8988T (cell line): Measurements from ENCODE around the gene DDX43.
"Not testable (repeated sequence)": the region's sequence is repeated elsewhere in the genome, so short reads cannot be mapped to it uniquely, and the experiment has no call there.

Source experiments
- DNase-seq: peaks from one replicate; pipeline ENCODE4 v3.0.0; 2011

The DDX43 gene

DNA sequence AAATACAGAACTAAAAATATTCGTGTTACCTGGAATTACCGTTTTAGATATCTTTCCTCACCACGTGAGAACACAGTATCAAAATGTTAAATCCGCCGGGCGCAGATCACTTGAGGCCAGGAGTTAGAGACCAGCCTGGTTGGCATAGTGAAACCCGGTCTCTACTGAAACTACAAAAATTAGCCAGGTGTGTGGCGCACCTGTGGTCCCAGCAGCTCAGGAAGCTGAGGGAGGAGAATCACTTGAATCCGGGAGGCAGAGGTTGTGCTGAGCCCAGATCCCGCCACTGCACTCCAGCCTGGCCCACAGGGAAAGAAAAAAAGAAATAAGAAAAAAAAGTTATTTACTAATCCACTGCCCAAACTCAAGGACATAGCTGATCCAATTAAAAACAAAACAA, 4.8 kb upstream of the DDX43 start:
- no peak for DNase-seq

DNA sequence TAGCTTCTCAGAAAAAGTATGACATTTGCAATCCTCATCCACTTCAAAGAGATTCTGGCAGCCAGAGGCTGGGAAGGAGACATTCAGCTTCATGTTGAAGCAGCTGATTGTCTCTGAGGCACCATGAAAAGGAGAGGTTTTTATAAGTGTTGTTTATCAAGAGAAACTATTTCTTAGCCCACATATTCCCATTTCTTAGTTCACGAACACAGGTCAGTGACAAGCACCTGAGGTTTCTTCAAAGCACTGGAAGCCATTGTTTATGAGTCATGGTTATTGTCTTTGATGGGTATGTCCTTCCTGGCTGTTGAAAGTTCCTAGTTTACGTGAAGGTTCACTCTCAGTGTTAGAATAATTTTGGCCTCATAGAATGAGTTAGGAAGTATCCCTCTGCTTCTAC, 3.0 kb upstream of the DDX43 start:
- no peak for DNase-seq

DNA sequence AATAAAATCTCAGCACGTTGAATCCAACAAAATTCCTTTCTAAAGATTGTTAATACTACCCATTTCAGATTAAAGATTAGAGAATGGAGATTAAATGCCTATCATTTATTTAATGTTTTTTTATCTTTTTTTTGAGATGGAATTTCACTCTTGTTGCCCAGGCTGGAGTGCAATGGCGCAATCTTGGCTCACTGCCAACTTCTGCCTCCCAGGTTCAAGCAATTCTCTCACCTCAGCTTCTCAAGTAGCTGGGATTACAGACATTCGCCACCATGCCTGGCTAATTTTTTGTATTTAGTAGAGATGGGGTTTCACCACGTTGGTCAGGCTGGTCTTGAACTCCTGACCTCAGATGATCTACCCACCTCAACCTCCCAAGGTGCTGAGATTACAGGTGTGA, 2.4 kb upstream of the DDX43 start:
- not testable (repeated sequence) for DNase-seq

DNA sequence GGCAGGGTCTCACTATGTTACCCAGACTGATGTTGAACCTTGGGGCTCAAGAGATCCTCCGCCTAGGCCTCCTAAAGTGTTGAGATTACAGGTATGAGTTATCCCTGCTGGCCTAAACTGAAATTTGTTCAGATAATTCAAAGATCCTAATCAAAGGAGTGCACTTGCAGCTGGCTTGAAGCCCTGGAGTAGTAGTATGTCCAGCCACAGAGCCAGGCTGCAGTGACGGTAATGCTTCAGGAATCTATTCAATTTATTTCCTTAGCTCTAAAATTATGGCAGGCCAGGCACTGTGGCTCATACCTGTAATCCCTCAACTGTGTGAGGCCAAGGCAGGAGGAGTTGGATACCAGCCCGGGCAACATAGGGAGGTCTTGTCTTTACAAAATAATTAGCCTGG, 1.4 kb upstream of the DDX43 start:
- DNase-seq, result no peak

DNA sequence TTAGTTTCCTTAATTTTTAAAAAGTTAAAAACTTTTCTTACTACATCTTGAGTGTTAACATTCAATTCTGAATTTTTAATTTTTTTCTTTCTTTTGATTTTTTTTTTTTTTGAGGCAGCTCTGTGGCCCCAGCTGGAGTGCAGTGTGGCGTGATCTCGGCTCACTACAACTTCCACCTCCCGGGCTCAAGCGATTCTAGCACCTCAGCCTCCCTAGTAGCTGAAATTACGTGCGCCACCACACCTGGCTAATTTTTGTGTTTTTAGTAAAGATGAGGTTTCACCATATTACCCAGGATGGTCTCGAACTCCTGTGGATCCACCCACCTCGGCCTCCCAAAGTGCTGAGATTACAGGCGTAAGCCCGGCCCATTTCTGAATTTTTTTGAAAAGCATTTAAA, 1.2 kb downstream of the DDX43 start:
- no peak for DNase-seq

DNA sequence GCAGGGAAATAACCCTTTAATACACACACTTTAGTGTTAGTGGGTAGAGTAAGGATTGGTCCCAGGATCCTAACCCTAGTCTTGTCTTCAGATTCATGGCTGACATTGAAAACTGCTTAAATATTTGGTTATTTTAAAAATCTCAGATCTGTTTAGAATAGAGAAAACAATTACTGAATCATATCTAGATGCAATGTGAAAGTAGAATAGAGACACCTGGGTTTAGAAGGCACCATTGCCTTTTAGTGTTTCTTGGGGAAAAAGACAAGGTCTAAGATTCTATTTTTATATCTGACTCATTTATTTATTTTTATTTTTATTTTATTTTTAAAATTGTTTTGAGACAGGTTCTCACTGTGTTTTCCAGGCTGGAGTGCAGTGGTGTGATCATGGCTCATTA, 6.0 kb downstream of the DDX43 start:
- no peak for DNase-seq

DNA sequence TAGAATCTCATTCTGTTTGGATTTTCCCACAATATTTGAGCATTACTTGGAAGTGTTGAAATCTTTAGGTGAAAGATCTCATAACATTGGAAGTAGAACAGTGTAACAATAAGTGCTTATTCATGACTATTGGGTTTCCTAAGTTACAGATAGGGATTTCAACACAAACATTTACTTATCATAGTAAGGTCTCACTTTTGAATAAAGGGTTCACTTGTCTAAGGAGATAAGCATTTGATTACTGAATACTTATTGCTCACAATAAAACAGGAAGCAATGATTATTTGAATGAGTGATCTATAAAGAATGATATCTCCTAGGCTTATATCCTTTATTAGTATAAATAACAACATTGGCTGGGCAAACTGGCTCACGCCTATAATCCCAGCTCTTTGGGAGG, 14.8 kb downstream of the DDX43 start:
- DNase-seq, result no peak

DNA sequence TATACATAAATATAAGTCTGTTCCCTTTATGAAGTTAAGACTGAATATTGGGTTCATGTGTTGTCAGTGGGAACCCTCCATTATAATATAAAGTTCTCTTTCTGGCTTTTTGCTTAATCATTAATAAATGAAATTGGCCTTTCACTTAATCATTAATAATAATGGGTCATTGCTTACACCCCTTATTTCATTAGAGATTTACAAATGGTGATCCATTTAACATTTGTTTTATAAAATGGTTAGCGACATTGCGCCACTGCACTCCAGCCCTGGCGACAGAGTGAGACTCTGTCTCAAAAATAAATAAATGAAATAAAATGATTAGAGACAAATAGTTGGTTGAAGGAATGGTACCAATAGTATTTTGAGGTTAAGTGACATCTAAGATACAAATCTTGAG, 18.5 kb downstream of the DDX43 start:
- DNase-seq, result no peak

DNA sequence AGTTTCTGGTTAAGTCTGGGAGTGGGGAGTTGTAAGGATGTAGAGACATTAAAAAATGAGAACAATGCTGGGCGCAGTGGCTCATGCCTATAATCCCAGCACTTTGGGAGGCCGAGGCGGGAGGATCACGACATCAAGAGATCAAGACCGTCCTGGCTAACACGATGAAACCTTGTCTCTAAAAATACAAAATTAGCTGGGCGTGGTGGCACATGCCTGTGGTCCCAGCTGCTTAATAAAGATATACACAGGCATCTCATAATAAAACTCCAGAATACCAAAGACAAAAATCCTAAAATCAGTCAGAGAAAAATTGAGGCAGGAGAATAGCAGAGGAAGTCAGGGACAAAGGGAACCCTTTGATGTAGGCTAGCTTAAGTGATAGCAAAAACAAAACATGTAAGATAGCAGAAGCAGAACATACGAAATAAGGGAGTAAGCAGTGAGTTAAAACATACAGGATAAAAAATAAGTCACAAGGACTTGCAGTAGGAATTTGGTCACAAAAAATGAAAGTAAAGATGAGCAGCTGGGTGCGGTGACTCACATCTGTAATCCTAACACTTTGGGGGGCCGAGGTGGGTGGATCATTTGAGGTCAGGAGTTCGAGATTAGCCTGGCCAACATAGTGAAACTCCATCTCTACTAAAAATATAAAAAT, 23.6 kb downstream of the DDX43 start:
- DNase-seq, result no peak

DNA sequence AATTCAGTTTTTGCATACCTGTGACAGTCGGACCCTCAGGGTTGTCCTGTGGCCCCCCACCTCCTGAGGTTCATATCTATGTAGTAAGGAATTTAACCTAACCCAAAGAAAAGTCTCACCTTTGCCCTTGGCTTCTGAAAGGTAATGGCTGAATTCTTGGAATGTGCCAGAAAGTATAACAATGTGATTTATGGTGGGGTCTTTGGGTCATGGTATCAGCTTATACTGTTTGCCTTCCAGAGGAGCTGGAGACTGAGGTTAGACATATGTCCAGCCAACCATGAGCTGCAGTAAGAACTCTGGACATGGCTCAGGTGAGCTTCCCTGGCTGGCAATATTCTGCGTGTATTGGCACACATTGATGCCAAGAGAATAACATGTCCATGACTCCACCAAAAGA, 26.9 kb downstream of the DDX43 start:
- no peak for DNase-seq

DNA sequence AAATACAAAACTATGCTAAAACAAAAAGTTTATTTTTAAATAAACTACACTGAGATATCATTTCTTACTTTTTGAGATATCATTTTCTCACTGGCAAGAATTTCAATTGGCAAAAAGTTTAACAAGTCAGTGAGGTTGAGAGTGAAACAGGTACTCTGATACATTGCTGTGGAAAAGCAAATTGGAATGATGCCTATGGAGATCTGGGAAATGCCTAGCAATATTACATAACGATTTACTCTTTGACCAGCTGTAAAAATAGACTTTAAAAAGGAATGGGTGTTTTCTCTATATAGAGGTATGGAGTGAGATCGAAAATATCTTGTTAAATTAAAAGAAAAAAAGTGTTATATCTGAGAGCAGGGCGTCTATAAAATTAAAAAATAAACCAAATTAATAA, 40.6 kb downstream of the DDX43 start:
- no peak for DNase-seq

DNA sequence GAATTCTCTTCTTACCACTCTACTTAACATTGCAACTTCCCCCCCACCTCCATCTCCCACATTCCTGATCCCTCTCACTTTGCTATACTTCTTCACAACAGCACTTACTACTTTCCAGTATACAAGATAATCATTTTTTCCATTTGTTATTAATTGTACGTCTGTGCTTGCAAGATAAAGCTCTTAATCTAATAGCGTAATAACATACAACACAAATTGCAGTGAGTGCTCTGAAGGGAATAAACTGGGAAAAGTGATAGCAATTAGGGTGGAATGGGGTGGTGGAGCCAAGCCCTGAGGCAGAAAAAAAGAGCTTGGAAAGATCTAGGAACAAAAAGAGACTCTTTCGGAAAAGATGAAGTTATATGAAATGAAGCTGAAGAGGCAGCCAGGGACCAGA, 48.9 kb downstream of the DDX43 start:
- no peak for DNase-seq

DNA sequence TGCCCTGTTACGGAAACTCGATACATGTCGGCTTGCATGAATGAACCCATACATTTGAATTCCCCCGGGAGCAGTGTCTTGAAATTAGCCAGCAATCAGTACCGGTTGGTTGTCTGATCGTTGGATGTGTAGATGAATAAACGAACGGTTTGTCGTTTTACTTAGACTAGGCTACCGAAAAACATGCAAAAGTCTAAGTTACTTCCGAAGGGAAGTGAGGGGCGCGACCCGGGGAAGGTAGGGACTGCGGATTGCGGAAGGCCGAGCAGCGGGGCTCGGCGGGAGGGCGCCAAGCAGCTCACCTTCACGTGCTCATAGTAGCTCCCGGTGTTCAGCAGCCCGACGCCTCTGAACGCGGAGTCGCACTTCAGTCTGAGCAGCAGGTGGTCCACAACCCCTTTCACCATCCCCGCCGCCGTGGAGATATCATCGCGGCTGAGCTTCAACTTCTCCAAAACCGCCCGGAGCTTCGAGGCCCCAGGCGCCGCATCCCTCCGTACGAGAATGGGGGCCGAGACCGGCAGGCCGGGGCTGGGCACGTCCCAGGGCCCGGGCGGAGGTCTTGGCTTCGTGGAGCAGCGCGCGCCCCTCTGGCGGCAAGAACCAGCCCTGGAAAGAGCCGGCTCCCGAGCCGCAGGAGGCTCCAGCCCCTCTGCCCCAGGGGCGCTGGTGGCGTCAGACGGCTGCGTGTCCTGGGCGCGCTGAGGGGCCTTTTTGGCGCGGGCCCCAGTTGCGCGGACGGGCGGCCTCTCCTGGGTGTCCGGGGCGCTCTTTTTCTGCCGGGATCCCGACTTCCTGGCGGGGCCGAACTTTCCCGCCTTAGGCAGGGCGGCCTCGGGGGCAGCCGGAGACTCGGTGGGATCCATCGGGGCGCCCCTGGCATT, 56.8 kb downstream of the DDX43 start:
- DNase-seq, result peak; percentile 28

DNA sequence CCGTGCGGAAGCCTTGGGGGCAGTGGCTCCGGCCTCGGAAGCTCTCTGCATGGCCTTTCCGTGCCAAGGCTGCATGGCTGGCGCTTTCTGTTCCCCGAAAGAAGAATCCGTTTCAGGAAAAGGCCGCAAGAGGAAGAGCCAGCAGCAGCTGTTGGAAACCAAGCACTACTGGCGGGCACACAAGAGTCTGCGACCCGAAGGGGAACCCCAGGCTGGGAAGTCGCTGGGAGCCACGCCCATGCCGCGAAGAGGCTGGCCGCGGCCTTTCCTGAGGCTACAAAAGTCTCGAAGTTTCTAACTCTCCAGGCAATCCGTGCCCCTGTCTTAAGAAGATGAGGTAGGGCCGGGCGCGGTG, 57.5 kb downstream of the DDX43 start, which contains the start of gene CGAS:
Gene CGAS, minus strand, starts transcription at position 191 of the 355 bp plus-strand sequence. Its CDS starts 116 bp downstream, at position 75.
- peak; percentile 49 for DNase-seq

DNA sequence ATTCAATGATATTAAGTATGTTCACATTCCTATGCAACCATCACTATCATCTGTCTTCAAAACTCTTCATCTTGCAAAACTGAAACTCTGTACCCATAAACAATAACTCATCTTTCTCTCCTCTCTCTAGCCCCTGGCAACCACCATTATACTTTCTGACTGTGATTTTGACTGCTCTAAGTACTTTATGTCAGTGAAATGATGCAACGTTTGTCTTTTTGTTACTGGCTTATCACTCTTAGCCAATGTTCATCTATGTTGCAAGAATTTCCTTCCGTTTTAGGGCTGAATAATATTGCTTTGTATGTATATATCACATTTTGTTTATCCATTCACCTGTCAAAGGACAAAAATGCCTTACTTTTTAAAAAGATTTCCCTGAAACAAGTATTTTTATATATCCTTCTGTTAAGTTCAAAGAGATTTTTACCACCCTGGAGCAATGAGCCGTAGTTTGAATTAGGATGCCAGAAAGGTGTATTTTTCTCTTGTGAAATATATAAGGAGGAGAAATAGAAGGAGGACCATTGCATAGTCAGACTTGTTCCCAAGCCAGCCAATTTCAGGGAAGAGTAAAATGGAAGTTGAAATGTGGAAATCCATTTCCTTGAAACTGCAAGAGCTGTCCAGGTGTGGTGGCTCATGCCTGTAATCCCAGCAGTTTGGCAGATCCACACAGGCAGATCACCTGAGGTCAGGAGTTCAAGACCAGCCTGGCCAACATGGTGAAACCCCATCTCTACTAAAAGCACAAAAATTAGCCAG, 61.4 kb downstream of the DDX43 start:
- no peak for DNase-seq

DNA sequence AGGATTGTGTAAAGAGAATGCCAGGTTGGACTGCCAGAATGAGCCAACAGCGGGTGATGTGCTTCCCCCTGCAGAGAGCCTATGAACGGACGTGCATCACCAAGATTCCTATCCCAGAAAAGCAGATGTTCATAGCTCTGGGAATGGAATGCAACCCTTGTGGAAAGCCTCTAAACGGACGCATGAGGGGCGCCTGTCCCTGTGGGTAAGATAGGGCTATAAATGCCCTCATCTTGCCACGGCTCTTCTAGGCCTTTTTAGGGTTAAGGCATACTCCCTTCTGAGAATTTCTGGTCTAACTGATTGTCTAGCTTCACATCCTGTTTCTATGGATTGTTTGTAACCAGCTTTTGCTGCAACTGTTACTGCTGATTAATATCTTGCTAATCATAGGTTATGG, 64.8 kb downstream of the DDX43 start:
- DNase-seq, result not testable (repeated sequence)

DNA sequence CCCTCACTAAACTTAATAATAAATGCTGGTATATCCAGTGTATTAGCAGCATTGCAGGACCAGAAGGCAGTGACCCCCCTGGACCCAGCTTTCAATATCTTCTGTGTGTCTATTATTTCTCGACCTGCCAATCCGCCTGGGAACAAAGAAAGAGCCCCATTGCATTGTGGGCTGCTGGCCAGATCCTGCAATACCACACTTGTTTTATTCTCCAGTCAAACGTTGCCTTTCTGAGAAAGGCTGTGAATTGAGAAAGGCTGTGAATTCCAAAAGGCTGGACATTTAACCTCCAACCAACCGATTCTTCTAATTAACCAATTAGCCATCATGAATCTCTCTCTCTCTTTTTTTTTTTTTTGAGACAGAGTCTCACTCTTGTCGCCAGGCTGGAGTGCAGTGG, 65.4 kb downstream of the DDX43 start:
- DNase-seq, result no peak

DNA sequence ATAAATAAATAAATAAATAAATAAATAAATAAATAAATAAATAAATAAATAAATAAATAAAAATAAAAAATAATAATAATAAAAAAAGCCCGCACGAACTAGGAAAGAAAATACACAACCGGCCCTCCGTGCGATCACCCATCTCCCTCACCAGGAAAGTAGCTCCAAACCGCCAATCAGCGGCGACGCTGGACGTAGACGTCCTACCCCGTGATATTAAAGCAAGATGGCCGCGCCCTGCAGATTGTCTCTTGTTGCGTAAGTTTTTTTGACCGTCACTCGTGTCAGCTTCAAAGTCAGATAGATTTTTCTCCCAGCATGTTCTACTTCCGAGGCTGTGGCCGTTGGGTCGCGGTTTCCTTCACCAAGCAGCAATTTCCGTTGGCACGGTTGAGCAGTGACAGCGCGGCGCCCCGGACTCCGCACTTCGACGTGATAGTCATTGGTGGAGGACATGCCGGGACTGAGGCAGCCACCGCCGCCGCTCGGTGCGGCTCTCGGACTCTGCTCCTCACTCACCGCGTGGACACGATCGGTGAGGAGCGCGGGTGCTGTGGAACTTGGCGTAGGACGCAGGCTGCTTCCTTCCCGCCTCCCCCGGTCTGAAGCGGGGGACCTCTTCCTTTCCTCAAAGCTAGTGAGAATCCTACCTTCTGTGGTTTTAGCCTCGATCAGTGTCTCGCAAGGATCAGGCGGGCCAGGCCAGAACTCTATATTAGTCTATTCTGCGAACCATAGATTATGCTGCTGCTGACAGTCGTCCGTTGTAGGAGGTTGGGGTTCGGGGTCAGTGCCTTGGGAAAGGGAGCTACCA, 67.1 kb downstream of the DDX43 start, which contains the start of gene MTO1:
Gene MTO1, plus strand, starts transcription at position 201 of the 814 bp plus-strand sequence. Its CDS starts 118 bp downstream, at position 319.
- DNase-seq, result peak; percentile 53
